ENCODE data around the gene CDON. TPM values are rescaled to one million over a fixed set of nuclear protein-coding genes. Genes with fewer than 3 reads are reported as not detected.

Gene CDON
- polyA plus RNA-seq, 1 of the 3 experiments (the other 2 are of a cell fraction): 3.7 TPM

DNA sequence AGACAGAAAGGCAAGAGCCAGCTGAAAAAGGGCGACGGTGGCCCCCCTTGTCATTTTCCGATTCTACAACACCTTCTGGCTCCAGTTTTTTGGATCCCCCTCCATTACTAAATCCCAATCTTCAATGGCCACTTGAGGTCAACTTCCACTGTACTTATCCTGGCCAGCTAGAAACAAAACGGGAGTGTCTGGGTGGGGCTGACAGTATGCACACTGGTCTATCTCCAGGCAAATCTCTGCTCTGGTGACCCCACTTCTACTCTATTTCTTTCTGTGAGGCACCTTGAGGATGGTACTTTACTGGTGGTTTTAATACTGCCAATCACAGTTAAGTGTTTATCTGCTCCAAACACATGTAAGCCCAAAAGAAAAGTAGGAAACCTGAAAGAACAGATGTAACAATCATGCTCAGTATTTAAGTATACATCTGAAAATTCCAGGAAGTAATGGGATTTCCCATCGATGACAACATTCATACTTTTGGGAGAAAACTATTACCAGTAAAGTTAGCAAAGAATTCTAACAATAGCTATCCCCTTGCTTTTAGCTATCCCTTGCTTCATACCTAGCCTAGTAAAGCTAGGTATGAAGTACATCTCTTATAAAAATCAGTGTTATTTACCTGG lies 16.0 kb downstream of the CDON start (continued):
- TF ChIP-seq, protein P1, sequence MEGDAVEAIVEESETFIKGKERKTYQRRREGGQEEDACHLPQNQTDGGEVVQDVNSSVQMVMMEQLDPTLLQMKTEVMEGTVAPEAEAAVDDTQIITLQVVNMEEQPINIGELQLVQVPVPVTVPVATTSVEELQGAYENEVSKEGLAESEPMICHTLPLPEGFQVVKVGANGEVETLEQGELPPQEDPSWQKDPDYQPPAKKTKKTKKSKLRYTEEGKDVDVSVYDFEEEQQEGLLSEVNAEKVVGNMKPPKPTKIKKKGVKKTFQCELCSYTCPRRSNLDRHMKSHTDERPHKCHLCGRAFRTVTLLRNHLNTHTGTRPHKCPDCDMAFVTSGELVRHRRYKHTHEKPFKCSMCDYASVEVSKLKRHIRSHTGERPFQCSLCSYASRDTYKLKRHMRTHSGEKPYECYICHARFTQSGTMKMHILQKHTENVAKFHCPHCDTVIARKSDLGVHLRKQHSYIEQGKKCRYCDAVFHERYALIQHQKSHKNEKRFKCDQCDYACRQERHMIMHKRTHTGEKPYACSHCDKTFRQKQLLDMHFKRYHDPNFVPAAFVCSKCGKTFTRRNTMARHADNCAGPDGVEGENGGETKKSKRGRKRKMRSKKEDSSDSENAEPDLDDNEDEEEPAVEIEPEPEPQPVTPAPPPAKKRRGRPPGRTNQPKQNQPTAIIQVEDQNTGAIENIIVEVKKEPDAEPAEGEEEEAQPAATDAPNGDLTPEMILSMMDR (IDR thresholded peaks at IDR 0.05): no peak
- TF ChIP-seq NFIC (IDR thresholded peaks at IDR 0.05; ENCODE audit: borderline replicate concordance) (no peak), SMC3 (IDR thresholded peaks at IDR 0.05; ENCODE audit: low read depth, low read length) (no peak), FOXM1 (IDR thresholded peaks at IDR 0.05; ENCODE audit: low read depth) (no peak), ELF1 (IDR thresholded peaks at IDR 0.05) (no peak)

GRCh38 chr11:126039485-126040271 lies 23.0 kb downstream of the CDON start:
- Histone ChIP-seq H3K9me2 (no peaks in the 10 kb centered on the region), H2AFZ (ENCODE audit: low read depth) (no peak overlapping the region), H3K4me1 (ENCODE audit: control insufficient read depth in 1 of 2, insufficient read depth in 2 of 2, low read depth in 1 of 2, low read length in 1 of 2) (no peaks in the 10 kb centered on the region; a peak in 2 of 4 replicates), H3K9me3 (no peaks in the 10 kb centered on the region), H3K79me2 (ENCODE audit: insufficient read depth) (no peaks in the 10 kb centered on the region), H3K36me3 (replicated peaks in 1 of 2; ENCODE audit: control insufficient read depth in 1 of 2, insufficient read depth in 2 of 2, low read length in 1 of 2) (no peaks in the 10 kb centered on the region), H4K20me1 (ENCODE audit: insufficient read depth) (no peaks in the 10 kb centered on the region), H3K4me2 (no peak overlapping the region), H3K4me3 (ENCODE audit: low read depth in 2 of 2, low read length in 1 of 2) (no peak overlapping the region), H3K27me3 (ENCODE audit: insufficient read depth) (no peaks in the 10 kb centered on the region), H3K9ac (no peak overlapping the region), H3K27ac (ENCODE audit: low read depth in 2 of 2, low read length in 1 of 2) (no peak overlapping the region), H3F3A (replicated peaks; ENCODE audit: insufficient read depth) (no peaks in the 10 kb centered on the region)
- no peak for DNase-seq
- ChIA-PET CTCF (interaction anchor here (0.9 to 1.4 kb wide), 4 partner anchors 21 to 154 kb away, joined by 3 to 6 read pairs (median 3); no protein-coding TSS in a partner anchor), POLR2A (no interaction called here)
- WGBS (ENCODE audit: low lambda C conversion rate): 85% methylated on average over 9 of the region's 9 CpGs
- TF ChIP-seq FOXM1 (IDR thresholded peaks at IDR 0.05; ENCODE audit: low read depth) (no peak), PBX3 (IDR thresholded peaks at IDR 0.05) (no peak), IRF3 (IDR thresholded peaks at IDR 0.05; ENCODE audit: low read depth, low read length) (no peak), EP300 (IDR thresholded peaks at IDR 0.05; ENCODE audit: borderline replicate concordance in 1 of 2, low read depth in 1 of 2, low read length in 1 of 2) (no peak), EZH2phosphoT487 (IDR thresholded peaks at IDR 0.05; ENCODE audit: borderline replicate concordance, low read depth) (no peak), MEF2A (IDR thresholded peaks at IDR 0.05; ENCODE audit: borderline replicate concordance, low read depth) (no peak), RFX5 (IDR thresholded peaks at IDR 0.05; ENCODE audit: low read length) (no peak), TAF1 (IDR thresholded peaks at IDR 0.05; ENCODE audit: borderline replicate concordance, low read depth, low read length) (no peak), RAD21 (IDR thresholded peaks at IDR 0.05; ENCODE audit: low read length) (no peak), POLR2AphosphoS5 (IDR thresholded peaks at IDR 0.05; ENCODE audit: low read depth, low read length) (no peak), SIN3A (IDR thresholded peaks at IDR 0.05; ENCODE audit: borderline replicate concordance, low read depth, low read length) (no peak), FOSL2 (IDR thresholded peaks at IDR 0.05; ENCODE audit: borderline replicate concordance, low read depth) (no peak), ZBTB33 (IDR thresholded peaks at IDR 0.05; ENCODE audit: borderline replicate concordance, low read depth) (no peak), ELF1 (IDR thresholded peaks at IDR 0.05) (no peak)
- TF ChIP-seq, protein P2, sequence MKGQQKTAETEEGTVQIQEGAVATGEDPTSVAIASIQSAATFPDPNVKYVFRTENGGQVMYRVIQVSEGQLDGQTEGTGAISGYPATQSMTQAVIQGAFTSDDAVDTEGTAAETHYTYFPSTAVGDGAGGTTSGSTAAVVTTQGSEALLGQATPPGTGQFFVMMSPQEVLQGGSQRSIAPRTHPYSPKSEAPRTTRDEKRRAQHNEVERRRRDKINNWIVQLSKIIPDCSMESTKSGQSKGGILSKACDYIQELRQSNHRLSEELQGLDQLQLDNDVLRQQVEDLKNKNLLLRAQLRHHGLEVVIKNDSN (IDR thresholded peaks at IDR 0.05; ENCODE audit: borderline replicate concordance, low read depth): no peak
- TF ChIP-seq, protein P1 (IDR thresholded peaks at IDR 0.05): no peak
